ENCODE results near the gene AFMID.
"Not testable (repeated sequence)": the region's sequence is repeated elsewhere in the genome, so short reads cannot be mapped to it uniquely, and the experiment has no call there.

Gene AFMID

GRCh38 chr17:78186692-78187595 lies at the start of gene AFMID, which contains the start of gene TK1:
Gene AFMID, plus strand, starts transcription at chr17:78187362. Its CDS starts 9 bp downstream, at chr17:78187371.
Gene TK1, minus strand, starts transcription at chr17:78187052. Its CDS starts 58 bp downstream, at chr17:78186994.
- peak; percentile 94 for DNase-seq

GRCh38 chr17:78137392-78138203 lies 49.6 kb upstream of the AFMID start:
- DNase-seq: no peak

- no peak for DNase-seq
Measured at GRCh38 chr17:78138204-78139060, 48.7 kb upstream of the AFMID start.

GRCh38 chr17:78139861-78140168 lies 47.3 kb upstream of the AFMID start:
- not testable (repeated sequence) for DNase-seq

GRCh38 chr17:78140169-78141051 lies 46.8 kb upstream of the AFMID start:
- DNase-seq: no peak

GRCh38 chr17:78141437-78142118 lies 45.6 kb upstream of the AFMID start:
- no peak for DNase-seq

GRCh38 chr17:78142119-78142861 lies 44.9 kb upstream of the AFMID start:
- DNase-seq: no peak

- no peak for DNase-seq
Measured at GRCh38 chr17:78143214-78144146, 43.7 kb upstream of the AFMID start.

- no peak for DNase-seq
Measured at GRCh38 chr17:78144147-78144719, 42.9 kb upstream of the AFMID start.

- DNase-seq: no peak
Measured at GRCh38 chr17:78144736-78145641, 42.2 kb upstream of the AFMID start.

GRCh38 chr17:78146471-78146869 lies 40.7 kb upstream of the AFMID start:
- DNase-seq: no peak

GRCh38 chr17:78146881-78147280 lies 40.3 kb upstream of the AFMID start:
- DNase-seq: no peak

GRCh38 chr17:78147315-78147998 lies 39.7 kb upstream of the AFMID start:
- no peak for DNase-seq

- no peak for DNase-seq
Measured at GRCh38 chr17:78148286-78149016, 38.7 kb upstream of the AFMID start.

- DNase-seq: no peak
Measured at GRCh38 chr17:78151514-78152008, 35.6 kb upstream of the AFMID start.

All from NCI-H2107 (cell line).